Left lung (tissue), 10 donors: Measurements from ENCODE around the gene RPTOR. TPM values are rescaled to one million over a fixed set of nuclear protein-coding genes. Genes with fewer than 3 reads are reported as not detected.

Experiments
- ATAC-seq: fragments of 200-7000 bp; cut with Tn5 transposase; one replicate; pipeline ENCODE4 v1.9.1; 2020; ENCODE audit warnings: moderate library complexity
- DNase-seq, 4 donors: peaks; one replicate each; pipeline ENCODE4 v3.0.0-alpha.2; 2013 to 2020
- H3K27ac ChIP-seq, 2 donors: fragments of 200-600 bp; sonication (generic) in 1 of 2; one replicate each; pipeline versions ENCODE4 v1.5.0 to v1.8.0; 2020 to 2021
- H3K27me3 ChIP-seq, 2 donors: fragments of 200-600 bp; sonication (generic) in 1 of 2; one replicate each; pipeline versions ENCODE4 v1.5.0 to v1.8.0; 2020 to 2021
- H3K36me3 ChIP-seq, 2 donors: fragments of 200-600 bp; sonication (generic) in 1 of 2; one replicate each; pipeline versions ENCODE4 v1.5.0 to v1.8.0; 2020 to 2021
- H3K4me1 ChIP-seq, 2 donors: fragments of 200-600 bp; one replicate each; pipeline ENCODE4 v1.8.0; 2021
- H3K4me3 ChIP-seq, 2 donors: fragments of 200-600 bp; sonication (generic) in 1 of 2; one replicate each; pipeline versions ENCODE4 v1.5.0 to v1.8.0; 2020 to 2021; ENCODE audit warnings: mild to moderate bottlenecking in 1 of 2
- H3K9me3 ChIP-seq, 2 donors: fragments of 200-600 bp; sonication (generic) in 1 of 2; one replicate each; pipeline versions ENCODE4 v1.5.0 to v1.8.0; 2020 to 2021
- intact Hi-C, 2 donors: fragments of 100-400 bp; cut with DNase I; formaldehyde crosslinking; loops; one replicate each; pipeline versions ENCODE4 v1.11.2 to v1.14.2; 2022
- polyA plus RNA-seq, 6 donors: library from polyadenylated mRNA; unstranded; fragments of 120-200 nt; gene quantifications; one replicate each; pipeline ENCODE4 v1.2.1, GENCODE V29; 2013; ENCODE audit not compliant: insufficient read length in 6 of 6
- total RNA-seq, 2 donors: library from RNA; stranded (reverse); fragmentation: NEBNext Ultra II Directional; extraction: Animal tissue kit (Norgen Biotek cat#: 25700); gene quantifications; one replicate each; pipeline ENCODE4 v1.2.1, GENCODE V29; 2021
- TF ChIP-seq, protein P1 (sequence below), 2 donors: fragments of 200-600 bp; sonication (generic) in 1 of 2; IDR thresholded peaks; one replicate each; pipeline versions ENCODE4 v1.5.0 to v1.8.0; 2021; ENCODE audit warnings: antibody characterized with exemption in 2 of 2
- donor health status: DM: no; HTN: yes; CAD: no.
- donor health status: DM: no; HTN: no; CAD: no.

Gene RPTOR
- total and polyA plus RNA-seq, 8 donors: 14.2 to 39.2 (median 20.7) TPM

DNA sequence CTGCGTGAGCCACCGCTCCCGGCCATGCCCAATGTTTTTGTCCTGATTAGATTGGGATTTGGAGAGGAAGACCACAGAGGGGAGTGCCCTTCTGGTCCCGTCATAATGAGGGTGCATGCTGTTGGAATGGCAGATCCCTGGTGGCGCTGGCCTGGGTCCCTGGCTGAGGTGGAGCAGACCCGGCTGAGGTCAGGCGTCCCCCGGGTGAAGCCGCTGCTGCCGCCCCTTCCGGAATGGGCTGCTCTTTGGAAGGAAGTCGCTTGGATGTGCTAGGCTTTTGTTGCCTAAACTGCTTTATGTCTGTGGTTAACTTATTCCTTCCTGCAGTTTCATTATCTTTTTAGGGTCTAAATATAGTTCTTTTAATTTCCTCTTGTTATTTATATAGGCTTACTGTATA, 326.7 kb downstream of the RPTOR start:
- Histone ChIP-seq H3K4me1 (peaks cover 0 to 46% of the 10 kb centered on the region in 2 donors), H3K36me3 (peaks cover 0 to 12% of the 10 kb centered on the region in 2 donors), H3K9me3 (no peaks in the 10 kb centered on the region), H3K4me3 (no peak overlapping the region), H3K27ac (no peak overlapping the region), H3K27me3 (no peaks in the 10 kb centered on the region)
- DNase-seq (peak in 2 of 4 donors; percentile 44 to 85), ATAC-seq (peak; percentile 39)
- intact Hi-C loops: no loop called here
- TF ChIP-seq, protein P1, sequence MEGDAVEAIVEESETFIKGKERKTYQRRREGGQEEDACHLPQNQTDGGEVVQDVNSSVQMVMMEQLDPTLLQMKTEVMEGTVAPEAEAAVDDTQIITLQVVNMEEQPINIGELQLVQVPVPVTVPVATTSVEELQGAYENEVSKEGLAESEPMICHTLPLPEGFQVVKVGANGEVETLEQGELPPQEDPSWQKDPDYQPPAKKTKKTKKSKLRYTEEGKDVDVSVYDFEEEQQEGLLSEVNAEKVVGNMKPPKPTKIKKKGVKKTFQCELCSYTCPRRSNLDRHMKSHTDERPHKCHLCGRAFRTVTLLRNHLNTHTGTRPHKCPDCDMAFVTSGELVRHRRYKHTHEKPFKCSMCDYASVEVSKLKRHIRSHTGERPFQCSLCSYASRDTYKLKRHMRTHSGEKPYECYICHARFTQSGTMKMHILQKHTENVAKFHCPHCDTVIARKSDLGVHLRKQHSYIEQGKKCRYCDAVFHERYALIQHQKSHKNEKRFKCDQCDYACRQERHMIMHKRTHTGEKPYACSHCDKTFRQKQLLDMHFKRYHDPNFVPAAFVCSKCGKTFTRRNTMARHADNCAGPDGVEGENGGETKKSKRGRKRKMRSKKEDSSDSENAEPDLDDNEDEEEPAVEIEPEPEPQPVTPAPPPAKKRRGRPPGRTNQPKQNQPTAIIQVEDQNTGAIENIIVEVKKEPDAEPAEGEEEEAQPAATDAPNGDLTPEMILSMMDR (IDR thresholded peaks at IDR 0.05): no peak

DNA sequence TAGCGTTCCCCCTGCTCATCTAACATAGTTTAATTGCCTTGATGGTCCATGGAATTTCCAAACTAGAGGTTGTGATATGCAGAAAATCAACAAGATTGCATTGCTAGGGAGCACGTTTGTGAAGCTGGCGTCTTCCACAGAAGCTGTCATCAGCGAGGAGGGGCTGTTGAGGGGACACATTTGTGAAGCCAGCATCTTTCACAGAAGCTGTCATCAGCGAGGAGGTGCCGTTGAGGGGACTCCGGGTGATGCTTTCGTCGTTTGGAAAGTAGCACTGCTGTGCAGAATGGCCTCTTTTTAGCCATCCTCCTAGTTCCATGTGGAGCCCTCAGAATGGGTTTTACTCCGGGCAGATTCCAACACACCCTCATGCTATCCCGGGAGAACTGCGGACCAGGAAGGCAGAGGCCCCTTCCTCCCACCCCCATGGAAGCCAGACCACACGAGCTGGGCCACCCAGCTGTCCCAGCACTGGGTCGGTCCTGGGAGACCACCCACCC, 327.4 kb downstream of the RPTOR start:
- no peak overlapping the region for H3K27ac ChIP-seq
- intact Hi-C loops: no loop called here
- no peaks in the 10 kb centered on the region for H3K9me3 ChIP-seq
- TF ChIP-seq, protein P1 (IDR thresholded peaks at IDR 0.05): no peak
- DNase-seq: peak in 3 of 4 donors; percentile 22 to 35 (median 35)
- H3K4me1 ChIP-seq: peaks cover 0 to 46% of the 10 kb centered on the region in 2 donors
- ATAC-seq: no peak
- H3K36me3 ChIP-seq: peaks cover 0 to 12% of the 10 kb centered on the region in 2 donors
- H3K27me3 ChIP-seq: no peaks in the 10 kb centered on the region
- no peak overlapping the region for H3K4me3 ChIP-seq

DNA sequence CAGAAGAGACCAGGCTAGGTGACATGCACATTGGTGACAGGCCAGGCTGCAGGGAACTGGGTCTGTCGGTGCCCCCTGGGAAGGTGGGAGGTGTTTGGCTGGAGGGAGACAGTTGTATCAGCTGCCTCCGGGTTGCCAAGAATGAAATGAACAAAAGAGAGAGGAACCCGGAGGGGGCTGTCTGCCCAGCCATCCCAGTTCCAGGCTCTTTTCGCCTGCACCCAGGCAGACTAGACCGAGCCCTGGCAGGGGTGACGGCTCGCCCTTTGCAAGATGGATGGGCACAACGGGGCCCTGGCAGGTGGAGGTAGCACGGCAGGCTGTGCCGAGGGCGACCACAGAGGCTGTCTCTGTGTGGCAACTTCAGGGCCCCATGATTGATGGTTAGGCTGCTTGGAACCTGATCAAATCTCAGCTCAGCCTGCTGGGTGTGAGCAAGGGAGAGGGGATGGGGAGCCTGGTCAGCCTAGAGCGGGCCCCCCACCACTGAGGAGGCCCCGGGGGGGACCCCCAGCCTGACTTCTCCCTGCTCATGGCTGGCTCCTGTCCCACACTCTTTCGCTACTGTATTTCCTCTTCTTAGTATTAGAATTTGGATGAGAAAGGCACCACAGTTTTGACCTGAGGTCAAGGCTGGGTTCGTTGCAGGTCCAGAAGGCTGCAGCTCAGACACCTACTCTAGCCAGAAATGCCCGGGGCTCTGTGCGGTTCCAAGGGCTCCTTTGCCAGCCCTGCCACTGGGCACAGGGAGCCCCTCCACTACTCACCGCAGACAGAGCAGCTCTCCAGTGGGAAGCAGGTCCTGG, 328.1 kb downstream of the RPTOR start:
- H3K4me3 ChIP-seq: no peak overlapping the region
- TF ChIP-seq, protein P1 (IDR thresholded peaks at IDR 0.05): no peak
- H3K4me1 ChIP-seq: peaks cover 0 to 46% of the 10 kb centered on the region in 2 donors
- no peaks in the 10 kb centered on the region for H3K9me3 ChIP-seq
- no peak for ATAC-seq
- H3K27ac ChIP-seq: no peak overlapping the region
- DNase-seq: peak in 2 of 4 donors; percentile 19 to 47
- H3K27me3 ChIP-seq: no peaks in the 10 kb centered on the region
- intact Hi-C loops: no loop called here
- peaks cover 0 to 12% of the 10 kb centered on the region in 2 donors for H3K36me3 ChIP-seq

DNA sequence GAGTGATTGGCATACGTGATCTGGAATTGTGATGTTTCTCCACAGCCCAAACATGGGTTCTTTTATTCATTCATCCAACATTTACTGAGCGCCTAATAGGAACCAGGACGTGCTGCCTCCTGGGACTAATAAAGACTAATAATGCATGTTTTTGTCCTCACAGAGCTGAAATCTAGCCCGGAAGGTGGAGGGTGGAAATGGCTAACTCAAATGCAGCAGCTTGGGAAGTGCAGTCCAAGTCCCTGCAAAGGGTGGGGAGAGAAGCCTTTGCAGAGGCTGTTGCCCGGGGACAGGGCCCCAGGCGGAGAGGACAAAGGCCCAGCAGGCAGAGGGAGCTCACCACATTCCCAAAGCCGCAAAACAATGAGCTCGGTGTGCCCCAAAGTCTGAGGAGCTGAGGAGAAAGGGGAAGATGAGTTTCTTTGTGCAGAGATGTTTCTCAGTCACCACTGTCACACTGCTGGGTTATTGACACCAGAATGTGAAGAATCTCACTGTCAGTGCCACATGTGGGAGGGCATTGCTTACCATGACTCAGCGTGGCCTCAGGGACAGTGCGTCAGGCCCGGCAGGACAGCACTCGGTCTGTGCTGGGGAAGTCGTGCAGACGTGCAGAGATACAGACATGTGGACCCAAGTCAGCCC, 328.8 kb downstream of the RPTOR start:
- ATAC-seq (peak; percentile 62), DNase-seq (peak in 2 of 4 donors; percentile 55 to 77)

More for the DNA sequence above, 328.8 kb downstream of the RPTOR start:
- TF ChIP-seq, protein P1 (IDR thresholded peaks at IDR 0.05): no peak
- Histone ChIP-seq H3K27ac (no peak overlapping the region), H3K4me3 (no peak overlapping the region), H3K36me3 (peaks cover 0 to 12% of the 10 kb centered on the region in 2 donors), H3K9me3 (no peaks in the 10 kb centered on the region), H3K27me3 (no peaks in the 10 kb centered on the region), H3K4me1 (peaks cover 0 to 46% of the 10 kb centered on the region in 2 donors)
- intact Hi-C loops: no loop called here
